HL-60 (cell line): ENCODE measurements around the gene PLAC8.
A peak's percentile ranks its signal among the peaks of the same experiment; 100 is the strongest.

Experiments used
- CTCF ChIP-seq: IDR thresholded peaks from one replicate; pipeline ENCODE4 v1.5.1; 2011; ENCODE audit warnings: low read length, control low read depth, inconsistent platforms; ENCODE audit not compliant: insufficient read depth
- POLR2AphosphoS5 ChIP-seq: IDR thresholded peaks from 2 replicates; pipeline ENCODE4 v1.6.1; 2012; ENCODE audit warnings: low read depth

- peak; percentile 82; the same call in 1 of the 2 replicates for TF ChIP-seq POLR2AphosphoS5
- peak; percentile 91 for TF ChIP-seq CTCF
These were observed 4.1 kb downstream of the PLAC8 start for GRCh38 chr4:83110223-83110945.
